ENCODE results near the gene ASB2.

GRCh38 chr14:94024549-94024948 is 48.2 kb upstream of the ASB2 start:
- TF ChIP-seq CTCF (IDR thresholded peaks at IDR 0.05 in 8 of 11, conservative IDR thresholded peaks at IDR 0.05 in 3 of 11) (no peak), POLR2A (IDR thresholded peaks at IDR 0.05) (no peak)
